ENCODE data around the gene CLDN22.

GRCh38 chr4:183272384-183272783, 47.7 kb downstream of the CLDN22 start:
- TF ChIP-seq CTCF (IDR thresholded peaks at IDR 0.05 in 2 of 3, conservative IDR thresholded peaks at IDR 0.05 in 1 of 3; ENCODE audit: borderline replicate concordance in 1 of 3, insufficient read depth in 1 of 3, low read depth in 2 of 3, low read length in 2 of 3) (no peak), REST (IDR thresholded peaks at IDR 0.05; ENCODE audit: low read depth) (no peak), POLR2A (IDR thresholded peaks at IDR 0.05; ENCODE audit: borderline replicate concordance, extremely low read depth, insufficient read depth, insufficient read length) (no peak), ATF3 (IDR thresholded peaks at IDR 0.05) (no peak), RAD21 (IDR thresholded peaks at IDR 0.05; ENCODE audit: low read depth) (no peak), SIN3A (IDR thresholded peaks at IDR 0.05; ENCODE audit: low read depth) (no peak), POLR2AphosphoS5 (IDR thresholded peaks at IDR 0.05; ENCODE audit: low read depth, low read length) (no peak), EZH2 (IDR thresholded peaks at IDR 0.05) (no peak), YY1 (IDR thresholded peaks at IDR 0.05; ENCODE audit: extremely low read depth, insufficient replicate concordance, low read depth, low read length) (no peak), CEBPB (IDR thresholded peaks at IDR 0.05; ENCODE audit: low read depth) (no peak), JUND (IDR thresholded peaks at IDR 0.05) (no peak)
